ENCODE results near the gene KAZN. TPM values are rescaled to one million over a fixed set of nuclear protein-coding genes. Genes with fewer than 3 reads are reported as not detected.

KAZN gene
- polyA plus RNA-seq, 1 donor from 2014 or later: 20.6 TPM

- Histone ChIP-seq H3K36me3 (ENCODE audit: insufficient read depth, low read length) (no peaks in the 10 kb centered on the region), H3K79me2 (replicated peaks; ENCODE audit: insufficient read depth, low read length) (peaks cover 33% of the 10 kb centered on the region), H3K9ac (ENCODE audit: low read length) (no peak overlapping the region), H3K9me2 (ENCODE audit: insufficient read depth, low read length) (no peaks in the 10 kb centered on the region), H2AFZ (ENCODE audit: low read depth, low read length) (no peak overlapping the region), H3K4me2 (ENCODE audit: low read length) (no peak overlapping the region), H3K27me3 (ENCODE audit: insufficient read depth, low read depth, low read length) (no peaks in the 10 kb centered on the region), H4K20me1 (ENCODE audit: insufficient read depth) (no peaks in the 10 kb centered on the region), H3K9me3 (ENCODE audit: low read length) (peaks cover 7% of the 10 kb centered on the region), H3F3A (ENCODE audit: insufficient read depth, low read length, poor library complexity, severe bottlenecking) (no peaks in the 10 kb centered on the region), H3K4me3 (ENCODE audit: low read length) (no peak overlapping the region), H3K27ac (ENCODE audit: low read length) (no peak overlapping the region)
- TF ChIP-seq RAD21 (conservative IDR thresholded peaks at IDR 0.05) (no peak), REST (IDR thresholded peaks at IDR 0.05; ENCODE audit: borderline replicate concordance) (no peak), EP300 (conservative IDR thresholded peaks at IDR 0.05; ENCODE audit: poor library complexity, severe bottlenecking) (no peak), MXI1 (conservative IDR thresholded peaks at IDR 0.05; ENCODE audit: poor library complexity, severe bottlenecking) (no peak), EZH2 (IDR thresholded peaks at IDR 0.05; ENCODE audit: borderline replicate concordance, insufficient read depth, low read length, poor library complexity, severe bottlenecking) (no peak), SMC3 (conservative IDR thresholded peaks at IDR 0.05; ENCODE audit: poor library complexity) (no peak)
Measured at GRCh38 chr1:14648896-14649855, 50.7 kb downstream of the KAZN start.

- H3K9me3 ChIP-seq (ENCODE audit: low read length): peaks cover 3% of the 10 kb centered on the region
- H3K4me3 ChIP-seq (ENCODE audit: low read length): no peak overlapping the region
- no peaks in the 10 kb centered on the region for H3F3A ChIP-seq (ENCODE audit: insufficient read depth, low read length, poor library complexity, severe bottlenecking)
- H2AFZ ChIP-seq (ENCODE audit: low read depth, low read length): no peak overlapping the region
- no peaks in the 10 kb centered on the region for H3K27me3 ChIP-seq (ENCODE audit: insufficient read depth, low read depth, low read length)
- no peak overlapping the region for H3K27ac ChIP-seq (ENCODE audit: low read length)
- no peaks in the 10 kb centered on the region for H3K36me3 ChIP-seq (ENCODE audit: insufficient read depth, low read length)
- no peaks in the 10 kb centered on the region for H3K9me2 ChIP-seq (ENCODE audit: insufficient read depth, low read length)
- no peak for TF ChIP-seq RAD21 (conservative IDR thresholded peaks at IDR 0.05)
- TF ChIP-seq REST (IDR thresholded peaks at IDR 0.05; ENCODE audit: borderline replicate concordance): no peak
- no peak for TF ChIP-seq CTCF (IDR thresholded peaks at IDR 0.05; ENCODE audit: poor library complexity, severe bottlenecking)
- no peak for TF ChIP-seq TAF1 (IDR thresholded peaks at IDR 0.05; ENCODE audit: low read depth)
- TF ChIP-seq SMC3 (conservative IDR thresholded peaks at IDR 0.05; ENCODE audit: poor library complexity): no peak
- no peak for TF ChIP-seq EZH2 (IDR thresholded peaks at IDR 0.05; ENCODE audit: borderline replicate concordance, insufficient read depth, low read length, poor library complexity, severe bottlenecking)
- TF ChIP-seq MXI1 (conservative IDR thresholded peaks at IDR 0.05; ENCODE audit: poor library complexity, severe bottlenecking): no peak
- TF ChIP-seq POLR2AphosphoS5 (IDR thresholded peaks at IDR 0.05): no peak
- no peak for TF ChIP-seq EP300 (conservative IDR thresholded peaks at IDR 0.05; ENCODE audit: poor library complexity, severe bottlenecking)
- H3K79me2 ChIP-seq (replicated peaks; ENCODE audit: insufficient read depth, low read length): peaks cover 29% of the 10 kb centered on the region
- no peak overlapping the region for H3K9ac ChIP-seq (ENCODE audit: low read length)
- H3K4me2 ChIP-seq (ENCODE audit: low read length): no peak overlapping the region
- no peaks in the 10 kb centered on the region for H4K20me1 ChIP-seq (ENCODE audit: insufficient read depth)
Measured at GRCh38 chr1:14649976-14650375, 51.5 kb downstream of the KAZN start.
